GM18517 (cell line): ENCODE measurements around the gene PLCL2.
"Not testable (repeated sequence)": the region's sequence is repeated elsewhere in the genome, so short reads cannot be mapped to it uniquely, and the experiment has no call there.

Experiments
- ATAC-seq: cut with Tn5 transposase; IDR thresholded peaks from one replicate; pipeline ENCODE4 v1.9.1; 2021; ENCODE audit warnings: mild to moderate bottlenecking, moderate library complexity; ENCODE audit not compliant: unreplicated experiment

The PLCL2 gene

DNA sequence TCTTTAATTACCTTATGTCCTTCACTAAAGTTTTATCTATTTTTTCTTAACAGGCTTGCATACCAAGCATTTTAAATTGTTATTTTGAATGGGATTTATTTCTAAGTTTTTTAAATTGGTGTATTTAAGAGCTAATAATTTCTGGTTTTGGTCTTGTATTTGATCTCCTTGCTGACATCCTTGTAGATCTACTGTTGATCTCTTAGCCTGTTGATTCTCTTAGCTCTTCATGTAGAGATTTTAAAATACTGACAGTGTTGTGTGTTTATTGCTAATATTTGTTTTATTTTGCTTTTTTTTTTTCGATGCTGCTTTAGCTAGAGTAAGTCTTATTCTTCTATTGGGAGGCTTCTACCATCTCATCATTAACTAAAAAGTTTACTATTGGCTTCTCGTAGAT is 65.5 kb downstream of the PLCL2 start:
- ATAC-seq = no peak

DNA sequence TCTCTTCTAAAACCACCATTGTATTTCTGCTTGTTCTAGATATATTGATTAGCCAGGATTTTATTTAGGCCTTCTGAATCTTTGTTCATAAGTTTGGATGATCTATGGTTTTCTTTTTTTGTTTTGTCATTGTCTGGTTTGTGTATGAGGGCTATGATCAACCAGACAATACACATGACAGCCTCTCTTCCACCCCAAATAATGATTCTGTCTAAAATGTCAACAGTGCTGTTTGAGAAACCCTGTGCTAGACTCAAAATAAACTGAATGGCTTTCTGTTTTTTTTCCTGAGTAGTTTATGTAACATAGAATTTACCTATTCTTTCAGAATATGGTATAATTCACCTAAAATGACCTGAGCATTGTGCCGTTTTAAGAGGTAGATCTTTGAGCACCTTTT is 66.1 kb downstream of the PLCL2 start:
- ATAC-seq = no peak

DNA sequence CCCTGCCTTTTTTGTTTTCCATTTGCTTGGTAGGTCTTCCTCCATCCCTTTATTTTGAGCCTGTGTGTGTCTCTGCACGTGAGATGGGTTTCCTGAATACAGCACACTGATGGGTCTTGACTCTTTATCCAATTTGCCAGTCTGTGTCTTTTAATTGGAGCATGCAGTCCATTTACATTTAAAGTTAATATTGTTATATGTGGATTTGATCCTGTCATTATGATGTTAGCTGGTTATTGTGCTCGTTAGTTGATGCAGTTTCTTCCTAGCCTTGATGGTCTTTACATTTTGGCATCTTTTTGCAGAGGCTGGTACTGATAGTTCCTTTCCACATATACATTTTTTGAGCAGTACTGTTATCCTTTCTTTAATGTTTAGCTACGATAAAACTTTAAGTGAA is 73.1 kb downstream of the PLCL2 start:
- not testable (repeated sequence) for ATAC-seq

DNA sequence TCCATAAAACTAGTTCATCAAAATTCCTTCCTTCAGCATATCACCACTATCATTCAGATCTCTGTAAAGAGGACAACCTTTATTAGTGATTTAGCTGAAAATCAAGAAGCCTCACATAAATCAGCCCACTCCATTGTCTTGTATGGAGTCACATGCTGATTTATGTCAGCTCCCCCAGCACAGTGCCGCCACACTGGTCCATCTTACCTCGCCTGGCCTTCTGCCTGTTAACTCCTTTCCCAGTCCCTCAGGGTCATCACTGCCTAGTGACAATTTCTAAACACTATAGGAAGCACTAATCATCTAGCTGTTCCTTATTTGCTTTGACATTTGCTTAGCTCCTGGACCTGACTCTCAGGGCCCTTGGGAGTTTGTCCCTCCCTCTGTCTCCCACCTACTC is 75.4 kb downstream of the PLCL2 start:
- ATAC-seq = no peak

DNA sequence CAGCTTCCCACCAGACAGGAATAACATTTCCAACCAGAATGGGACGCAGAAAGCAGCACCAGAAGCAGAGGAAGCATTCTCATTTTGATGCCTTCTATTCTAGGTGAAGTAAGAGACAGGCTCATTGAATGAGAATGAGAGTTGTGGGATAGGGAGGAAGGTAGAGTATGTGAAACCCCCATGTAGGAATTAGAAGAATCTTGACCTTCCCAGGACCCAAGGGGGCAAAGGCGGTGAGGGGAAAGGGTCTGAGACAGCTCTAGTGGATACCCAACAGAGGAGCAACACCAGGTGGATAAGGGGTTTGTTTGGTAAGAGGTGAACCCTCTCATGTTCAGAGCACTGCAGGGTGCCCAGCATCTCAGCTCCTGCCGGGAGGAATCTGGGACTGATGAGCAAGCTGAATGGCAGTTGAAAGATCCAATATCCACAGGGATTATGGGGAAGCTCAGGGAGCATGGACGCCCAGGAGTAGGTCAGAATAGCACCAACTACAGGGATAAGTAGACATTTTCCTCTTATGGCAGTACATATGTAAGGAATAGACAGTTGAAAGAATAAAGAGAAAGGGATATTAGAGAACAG is 77.0 kb downstream of the PLCL2 start:
- ATAC-seq = no peak

DNA sequence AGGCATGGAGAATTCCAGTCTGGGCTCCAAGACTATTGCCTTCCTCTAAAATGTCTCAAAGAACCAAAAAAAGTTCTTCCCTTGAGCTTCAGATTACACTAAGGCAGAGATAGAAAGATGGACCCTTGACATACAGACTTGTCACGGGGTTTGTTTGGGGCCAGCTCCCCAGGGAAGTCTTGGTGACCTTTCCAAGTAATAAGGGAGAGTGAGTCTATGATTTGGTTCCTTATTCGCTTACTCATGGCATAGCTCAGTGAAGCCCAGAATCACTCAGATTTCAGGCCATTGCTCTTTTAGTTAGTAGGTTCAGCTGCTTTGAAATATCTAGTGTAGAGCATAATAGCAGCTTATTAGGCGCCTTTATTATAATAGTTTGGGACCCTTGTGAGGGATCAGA is 90.3 kb downstream of the PLCL2 start:
- ATAC-seq = no peak

DNA sequence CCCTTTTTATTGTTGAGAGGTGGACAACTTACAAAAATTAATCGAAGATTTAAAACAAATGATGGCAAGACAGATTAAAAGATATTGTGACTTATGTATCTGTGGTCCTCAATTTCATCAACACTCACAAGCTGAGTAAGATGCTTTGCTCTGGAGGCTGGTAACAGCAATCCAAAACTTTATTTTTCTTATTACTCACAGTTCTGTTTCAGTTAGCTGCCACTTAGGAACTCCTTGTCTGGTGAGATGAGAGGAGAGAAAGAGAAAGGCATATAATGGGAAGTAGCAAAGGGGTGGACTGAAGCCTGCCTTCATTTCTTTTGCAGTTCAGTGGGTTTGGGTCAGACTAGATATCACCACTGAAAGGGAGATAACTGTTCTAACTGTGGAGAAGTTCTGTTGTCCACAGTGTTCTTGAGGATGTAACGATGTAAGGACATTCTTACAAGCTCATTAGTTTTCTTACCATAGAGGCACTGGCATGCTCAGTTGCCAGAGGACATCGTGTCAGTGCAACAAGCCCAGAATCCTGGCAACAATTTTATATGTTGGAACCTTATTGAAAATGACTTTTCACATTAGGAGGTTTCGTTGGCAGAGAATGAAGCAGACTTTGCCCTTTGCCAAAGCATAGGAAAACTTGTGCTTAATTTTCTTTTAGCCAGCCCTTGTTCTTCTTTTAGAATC is 93.6 kb downstream of the PLCL2 start:
- no peak for ATAC-seq

DNA sequence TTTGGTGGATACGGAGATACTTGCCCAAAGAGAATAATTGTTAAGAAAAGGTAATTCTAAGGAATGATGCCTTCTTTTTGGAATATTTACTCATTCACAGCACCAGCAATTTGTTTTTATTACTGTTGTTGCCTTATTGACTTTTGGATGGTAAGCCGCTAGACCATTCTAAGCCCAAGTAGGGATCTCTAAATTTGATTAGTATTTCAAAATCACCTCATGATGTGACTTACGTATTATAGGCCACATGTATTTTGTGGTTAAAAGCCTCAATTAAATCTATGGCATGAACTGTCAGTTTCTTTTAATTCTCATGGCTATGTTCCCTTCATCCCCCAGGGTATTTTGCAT is 94.1 kb downstream of the PLCL2 start:
- ATAC-seq = no peak

DNA sequence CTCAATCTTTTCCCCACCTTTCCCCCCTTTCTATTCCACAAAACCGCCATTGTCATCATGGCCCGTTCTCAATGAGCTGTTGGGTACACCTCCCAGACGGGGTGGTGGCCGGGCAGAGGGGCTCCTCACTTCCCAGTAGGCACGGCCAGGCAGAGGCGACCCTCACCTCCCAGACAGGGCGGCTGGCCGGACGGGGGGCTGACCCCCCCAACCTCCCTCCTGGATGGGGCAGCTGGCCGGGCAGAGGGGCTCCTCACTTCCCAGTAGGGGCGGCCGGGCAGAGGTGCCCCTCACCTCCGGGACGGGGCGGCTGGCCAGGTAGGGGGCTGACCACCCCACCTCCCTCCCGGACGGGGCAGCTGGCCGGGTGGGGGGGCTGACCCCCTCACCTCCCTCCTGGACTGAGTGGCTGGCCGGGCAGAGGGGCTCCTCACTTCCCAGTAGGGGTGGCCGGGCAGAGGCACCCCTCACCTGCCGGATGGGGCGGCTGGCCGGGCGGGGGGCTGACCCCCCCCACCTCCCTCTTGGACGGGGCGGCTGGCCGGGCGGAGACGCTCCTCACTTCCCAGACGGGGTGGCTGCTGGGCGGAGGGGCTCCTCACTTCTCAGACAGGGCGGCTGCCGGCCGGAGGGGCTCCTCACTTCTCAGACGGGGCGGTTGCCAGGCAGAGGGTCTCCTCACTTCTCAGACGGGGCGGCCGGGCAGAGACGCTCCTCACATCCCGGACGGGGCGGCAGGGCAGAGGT is 95.2 kb downstream of the PLCL2 start:
- not testable (repeated sequence) for ATAC-seq

DNA sequence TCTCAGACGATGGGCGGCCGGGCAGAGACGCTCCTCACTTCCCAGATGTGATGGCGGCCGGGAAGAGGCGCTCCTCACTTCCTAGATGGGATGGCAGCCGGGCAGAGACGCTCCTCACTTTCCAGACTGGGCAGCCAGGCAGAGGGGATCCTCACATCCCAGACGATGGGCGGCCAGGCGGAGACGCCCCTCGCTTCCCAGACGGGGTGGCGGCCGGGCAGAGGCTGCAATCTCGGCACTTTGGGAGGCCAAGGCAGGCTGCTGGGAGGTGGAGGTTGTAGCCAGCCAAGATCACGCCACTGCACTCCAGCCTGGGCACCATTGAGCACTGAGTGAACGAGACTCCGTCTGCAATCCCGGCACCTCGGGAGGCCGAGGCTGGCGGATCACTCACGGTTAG is 95.8 kb downstream of the PLCL2 start:
- ATAC-seq = not testable (repeated sequence)

DNA sequence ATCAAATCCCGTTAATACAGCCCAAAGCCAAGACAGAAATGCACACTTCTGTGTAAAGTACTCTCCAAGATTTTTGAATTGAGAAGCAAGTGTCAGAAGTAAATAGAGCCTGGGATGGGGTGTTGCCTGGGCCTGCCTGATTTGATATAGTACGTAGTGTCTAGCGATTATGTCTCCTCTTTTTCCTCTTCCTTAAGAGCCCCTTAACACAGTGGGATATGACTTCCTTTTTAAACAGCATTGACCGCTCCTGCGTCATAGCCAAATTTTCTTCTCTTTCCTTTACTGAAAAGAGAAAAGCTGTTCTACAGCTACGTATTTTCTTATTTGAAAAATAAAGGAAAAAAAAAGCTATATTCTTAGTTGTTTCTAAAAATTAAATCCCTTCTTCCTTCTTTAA is 97.7 kb downstream of the PLCL2 start:
- no peak for ATAC-seq

DNA sequence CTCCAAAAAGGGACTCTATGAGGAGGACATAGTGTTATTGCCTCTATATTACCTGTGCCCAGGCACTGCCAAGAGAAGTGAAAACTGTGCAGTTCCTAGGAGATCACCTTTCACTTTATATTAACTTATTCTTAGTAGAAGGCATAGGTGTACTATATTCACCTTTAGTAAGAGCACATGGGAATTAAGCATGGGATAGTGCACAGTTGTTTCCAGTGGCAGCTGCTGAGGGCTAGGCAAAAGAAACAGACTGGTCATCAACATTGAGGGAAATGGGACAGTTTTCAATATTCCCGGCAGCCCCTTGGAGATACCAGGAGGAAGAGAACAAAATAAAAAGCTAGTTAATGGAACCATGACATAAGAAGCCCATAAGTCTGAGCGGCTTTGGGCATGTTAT is 100.9 kb downstream of the PLCL2 start:
- no peak for ATAC-seq

DNA sequence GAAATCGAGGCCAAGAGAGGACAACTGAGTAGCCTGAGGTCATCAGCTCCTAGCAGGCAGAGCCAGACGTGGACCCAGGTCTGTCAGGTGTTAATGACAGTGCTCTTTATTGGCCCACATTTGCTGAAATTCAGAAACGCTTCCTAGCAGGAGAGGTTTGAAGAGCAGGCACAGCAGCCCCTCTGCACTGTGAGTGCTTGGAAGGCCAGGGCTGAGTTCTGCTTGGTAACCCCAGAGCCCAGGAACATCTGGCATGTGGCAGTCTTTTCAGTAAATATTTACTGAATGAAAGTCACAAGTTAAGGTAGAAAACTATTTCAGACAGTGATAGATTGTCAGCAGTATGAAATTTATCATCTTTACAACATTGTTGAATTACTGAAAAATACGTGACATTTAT is 102.4 kb downstream of the PLCL2 start:
- ATAC-seq = no peak

DNA sequence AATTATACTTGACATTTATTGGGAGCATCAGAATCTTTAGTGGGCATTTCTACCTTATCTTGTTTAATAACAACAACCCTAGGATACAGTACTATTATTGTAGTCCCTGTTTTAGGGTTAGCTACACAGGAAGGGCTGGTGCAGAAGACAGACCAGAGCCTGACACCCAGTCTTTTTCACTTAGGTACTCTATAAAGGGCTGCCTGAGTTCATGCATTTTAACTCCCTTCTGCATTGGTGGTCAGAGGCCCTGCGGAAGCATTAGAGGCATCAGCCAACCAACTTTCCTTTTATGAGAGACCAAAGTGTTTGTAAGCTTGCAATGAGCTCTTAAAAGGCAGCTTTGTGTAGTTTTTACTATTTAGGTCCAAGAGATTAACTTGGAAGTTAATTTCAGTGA is 105.4 kb downstream of the PLCL2 start:
- no peak for ATAC-seq

DNA sequence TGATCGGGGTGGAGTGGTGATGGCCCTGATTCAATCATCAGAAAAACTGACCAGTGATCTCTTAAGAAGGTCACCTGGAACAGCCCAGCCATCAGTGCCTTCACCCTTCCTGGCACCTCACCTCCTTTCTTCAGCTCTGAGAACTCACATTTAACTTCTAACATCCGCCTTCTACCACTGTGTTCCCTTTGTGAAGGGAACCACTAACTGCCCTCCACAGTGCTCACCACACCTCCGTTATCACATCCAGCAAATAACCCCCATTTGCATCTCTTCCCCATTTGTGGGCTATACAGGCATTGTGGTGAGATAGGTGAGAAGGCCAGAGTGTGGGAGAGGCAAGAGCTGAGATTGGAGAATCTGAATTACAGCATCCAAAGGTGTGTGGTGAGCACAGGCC is 107.4 kb downstream of the PLCL2 start:
- no peak for ATAC-seq

DNA sequence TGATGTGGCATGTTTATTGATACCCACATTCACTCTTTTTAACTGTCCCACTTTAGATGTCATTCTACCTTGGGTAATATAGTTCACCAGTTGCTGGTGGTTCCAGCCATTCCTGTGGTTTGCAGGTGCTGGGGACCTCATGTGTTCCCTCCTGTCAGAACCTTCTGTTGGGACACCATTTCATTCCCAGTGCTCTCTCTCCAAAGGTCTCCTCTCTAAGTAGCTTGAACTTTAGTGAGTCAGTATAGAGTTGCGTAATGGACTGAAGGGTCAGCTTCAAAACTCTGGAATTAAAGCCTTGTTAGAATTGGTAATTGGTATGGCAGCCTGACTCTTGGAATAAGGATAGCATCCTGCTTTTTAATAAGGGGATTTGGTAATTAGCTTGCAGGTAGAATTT is 108.5 kb downstream of the PLCL2 start:
- ATAC-seq = no peak

DNA sequence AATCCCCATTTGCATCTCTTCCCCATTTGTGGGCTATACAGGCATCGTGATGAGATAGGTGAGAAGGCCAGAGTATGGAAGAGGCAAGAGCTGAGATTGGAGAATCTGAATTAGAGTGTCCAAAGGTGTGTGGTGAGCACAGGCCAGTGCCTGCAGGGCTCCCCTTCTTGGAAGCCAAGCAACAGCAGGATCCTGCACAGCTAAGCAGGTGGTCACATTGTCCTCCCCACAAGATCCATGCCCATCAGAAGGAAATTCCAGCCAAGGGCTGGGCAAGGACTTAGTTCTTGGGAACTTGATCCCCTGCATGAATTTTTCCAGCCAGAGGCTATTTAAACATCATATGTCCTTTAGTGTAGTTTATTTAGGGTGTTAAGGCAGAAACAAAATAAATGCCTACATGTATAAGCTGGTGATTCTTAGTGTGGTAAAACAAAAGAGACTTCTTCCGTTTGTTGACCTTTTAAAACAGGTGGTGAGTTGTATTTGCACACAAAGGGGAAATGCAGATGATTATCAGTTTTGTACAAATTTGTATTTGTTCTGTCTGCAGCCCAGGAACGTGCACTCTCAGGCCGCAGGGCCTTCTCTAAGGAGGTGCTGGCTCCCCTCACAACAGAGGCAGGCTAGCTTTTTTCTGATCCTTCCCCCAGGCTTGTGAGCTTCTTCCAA is 110.2 kb downstream of the PLCL2 start:
- ATAC-seq = no peak

DNA sequence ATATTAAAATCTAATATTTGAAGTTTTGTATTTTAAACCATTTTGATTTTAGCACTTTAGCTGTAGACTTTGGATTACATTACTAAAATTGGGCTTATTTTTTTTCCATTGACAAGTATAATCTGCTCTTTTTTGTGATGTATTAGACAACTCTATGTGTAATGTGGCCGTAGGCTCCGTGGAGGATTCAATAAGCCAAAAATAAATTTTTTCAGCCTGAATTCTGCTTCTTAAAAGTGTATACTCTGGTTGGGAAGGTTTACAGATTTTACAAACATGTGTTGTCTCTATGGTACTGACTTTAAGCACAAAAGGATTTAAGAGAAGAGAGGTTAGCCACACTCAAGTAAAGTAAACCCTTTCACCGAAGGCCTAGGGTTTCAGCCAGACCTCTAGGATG is 110.8 kb downstream of the PLCL2 start:
- no peak for ATAC-seq

DNA sequence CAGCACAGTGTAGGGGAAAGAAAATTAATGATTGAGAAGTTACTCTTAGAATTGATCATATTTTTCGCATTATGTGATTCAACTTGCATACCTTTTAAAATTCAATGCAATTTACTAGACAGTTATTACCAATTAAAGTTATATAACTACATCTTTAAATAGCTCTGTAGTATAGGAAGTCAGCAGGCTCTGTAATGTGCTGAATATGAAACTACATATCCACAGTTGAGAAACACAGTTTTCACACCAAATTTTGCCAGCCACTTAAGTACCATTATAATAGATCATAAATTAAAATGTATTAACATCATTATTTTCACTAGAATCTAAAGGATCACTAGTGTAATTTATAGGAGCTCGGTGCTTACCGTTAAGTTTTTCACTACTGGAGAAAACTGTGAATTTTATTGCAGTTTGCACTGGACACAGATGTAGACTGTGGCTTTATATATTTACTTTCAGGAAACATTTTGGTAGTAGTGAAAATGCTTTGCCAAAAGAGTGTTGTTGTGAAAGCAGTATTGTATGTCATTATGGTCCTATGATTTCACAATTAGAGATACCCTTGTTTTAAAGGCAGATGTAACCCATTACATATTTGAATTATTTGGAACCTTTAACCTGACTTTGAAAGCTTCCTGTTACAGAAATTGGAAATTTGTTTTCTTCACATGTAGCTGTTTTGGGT is 113.6 kb downstream of the PLCL2 start:
- ATAC-seq = no peak

DNA sequence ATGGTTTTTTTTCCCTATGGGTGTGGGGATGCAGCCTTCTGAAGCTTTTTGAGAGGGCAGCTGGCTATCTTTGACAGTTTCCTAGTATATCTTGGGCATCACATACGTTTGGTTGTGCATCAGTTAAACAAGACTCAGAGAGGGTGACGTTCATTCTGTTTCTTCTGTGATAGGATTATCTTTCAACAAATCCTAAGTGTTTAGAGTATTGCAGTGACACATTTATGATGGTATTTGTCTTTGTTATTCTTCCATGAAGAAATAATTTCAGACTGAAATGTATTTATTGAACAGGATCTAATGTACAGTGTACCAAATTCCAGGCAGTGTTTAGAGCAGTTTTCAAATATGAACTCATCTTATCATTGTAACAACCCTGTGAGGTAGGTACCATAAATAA is 114.4 kb downstream of the PLCL2 start:
- ATAC-seq = no peak

DNA sequence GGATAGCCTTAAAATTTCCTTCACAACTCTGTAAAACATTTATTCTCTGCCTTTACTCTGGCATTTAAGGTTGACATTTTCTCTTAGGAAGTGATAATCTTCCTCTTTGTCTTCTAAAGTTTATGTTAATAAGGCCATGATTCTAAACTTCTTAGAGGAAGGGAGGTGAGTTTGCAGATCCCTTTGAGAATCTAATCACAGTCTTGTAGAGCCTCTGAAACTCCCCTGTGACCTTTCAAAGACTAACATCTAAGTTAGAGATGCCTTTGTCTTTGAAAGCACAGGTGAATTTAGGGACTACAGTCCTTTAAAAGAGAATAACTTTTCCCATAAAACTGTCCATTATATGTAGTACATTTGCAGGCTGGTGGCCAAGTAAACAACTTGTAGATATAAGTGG is 115.1 kb downstream of the PLCL2 start:
- ATAC-seq = no peak
